ENCODE measurements around the gene GCH1.
"Not testable (repeated sequence)": the region's sequence is repeated elsewhere in the genome, so short reads cannot be mapped to it uniquely, and the experiment has no call there.

GCH1 gene, protein sequence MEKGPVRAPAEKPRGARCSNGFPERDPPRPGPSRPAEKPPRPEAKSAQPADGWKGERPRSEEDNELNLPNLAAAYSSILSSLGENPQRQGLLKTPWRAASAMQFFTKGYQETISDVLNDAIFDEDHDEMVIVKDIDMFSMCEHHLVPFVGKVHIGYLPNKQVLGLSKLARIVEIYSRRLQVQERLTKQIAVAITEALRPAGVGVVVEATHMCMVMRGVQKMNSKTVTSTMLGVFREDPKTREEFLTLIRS

DNA sequence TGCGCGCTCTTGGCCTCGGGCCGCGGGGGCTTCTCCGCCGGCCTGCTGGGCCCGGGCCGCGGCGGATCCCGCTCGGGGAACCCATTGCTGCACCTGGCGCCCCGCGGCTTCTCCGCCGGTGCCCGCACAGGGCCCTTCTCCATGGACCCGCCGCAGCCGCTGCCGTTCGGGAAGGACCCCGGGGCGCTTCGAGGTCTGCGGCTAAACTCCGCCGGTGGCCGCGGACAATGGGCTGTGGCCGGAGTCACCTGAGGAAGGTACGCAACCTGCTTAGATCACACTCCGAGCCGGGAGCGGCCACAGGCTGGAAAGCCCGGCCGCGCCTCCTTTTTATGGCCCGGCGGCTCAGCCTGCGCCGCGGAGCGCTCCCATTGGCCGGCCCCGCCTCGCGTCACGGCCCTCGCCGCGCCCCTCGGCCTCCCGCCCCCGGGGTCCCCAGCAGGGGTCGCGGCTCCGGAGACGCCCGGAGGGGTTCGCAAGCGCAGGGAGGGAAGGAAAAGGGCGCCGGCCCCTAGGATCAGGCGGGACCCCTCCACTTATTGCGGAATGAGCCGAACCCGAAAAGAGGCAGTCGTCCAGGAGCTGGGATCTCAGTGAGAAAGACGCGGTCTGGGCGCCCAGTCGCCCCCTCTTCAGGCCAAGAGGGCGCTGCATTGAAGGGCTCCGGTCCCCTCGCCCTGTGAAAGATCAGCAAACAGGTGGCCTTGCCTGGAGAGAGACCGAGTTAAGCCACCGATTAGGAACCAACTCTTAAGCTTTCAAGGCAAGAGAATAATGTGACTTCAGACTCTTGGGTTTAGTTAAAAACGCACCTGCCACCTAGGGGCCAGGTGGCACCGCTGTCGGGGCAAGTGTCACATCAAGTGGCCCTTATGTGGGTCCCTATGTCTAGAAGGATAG lies at the start of gene GCH1:
Gene GCH1 (minus strand): TSS at position 306 of the 900 bp plus-strand sequence. CDS start 163 bp downstream, at position 143.
- DNase-seq, result peak; percentile 63

DNA sequence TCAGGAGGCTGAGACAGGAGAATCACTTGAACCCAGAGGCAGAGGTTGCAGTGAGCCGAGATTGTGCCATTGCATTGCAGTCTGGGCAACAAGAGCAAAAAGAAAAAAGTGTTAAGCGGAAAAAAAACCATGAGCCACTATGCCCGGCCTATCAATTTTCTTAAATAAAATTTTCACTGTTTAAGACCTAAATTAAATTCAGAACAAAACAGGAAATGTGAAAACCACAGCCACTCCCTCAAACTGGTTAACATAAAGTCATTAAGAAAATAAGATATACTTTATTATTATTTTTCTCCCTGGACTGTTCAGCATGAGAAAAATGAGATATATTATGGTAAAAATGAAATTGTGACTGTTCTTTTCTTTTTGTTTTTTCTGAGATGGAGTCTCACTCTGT lies 44.6 kb upstream of the GCH1 start:
- no peak for DNase-seq

DNA sequence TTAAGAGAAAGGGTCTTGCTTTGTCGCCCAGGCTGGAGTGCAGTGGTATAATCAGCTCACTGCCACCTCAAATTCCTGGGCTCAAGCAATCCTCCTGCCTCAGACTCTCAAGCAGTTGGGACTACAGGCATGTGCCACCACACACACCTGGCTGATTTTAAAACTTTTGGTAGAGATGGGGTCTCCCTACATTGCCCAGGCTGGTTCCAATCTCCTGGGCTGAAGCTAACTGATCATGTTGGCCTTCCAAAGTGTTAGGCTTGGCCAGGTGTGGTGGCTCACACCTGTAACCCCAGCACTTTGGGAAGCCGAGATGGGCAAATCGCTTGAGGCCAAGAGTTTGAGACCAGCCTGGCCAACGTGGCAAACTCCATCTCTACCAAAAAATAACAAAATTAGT lies 43.9 kb upstream of the GCH1 start:
- DNase-seq, result no peak

- no peak for DNase-seq
Observed at GRCh38 chr14:54944737-54945391, 42.2 kb upstream of the GCH1 start.

DNA sequence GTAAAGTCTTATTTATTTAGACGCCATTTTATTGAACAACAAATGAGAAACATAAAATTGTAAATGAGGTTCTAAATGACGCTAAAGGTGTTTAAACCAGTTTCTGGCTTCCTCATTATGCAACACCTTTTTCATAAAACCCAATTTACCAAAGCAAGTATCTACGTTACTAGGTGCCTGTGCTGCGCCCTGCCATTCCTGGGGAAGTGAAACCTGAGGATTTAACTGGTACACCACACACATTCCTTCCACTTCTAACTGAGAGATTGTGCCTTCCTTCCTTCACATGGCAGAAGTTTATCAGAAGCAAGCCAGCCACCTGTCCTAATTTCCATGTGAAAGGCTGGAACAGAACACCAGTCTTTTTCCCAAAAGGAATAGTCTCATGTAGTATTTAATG lies 40.3 kb upstream of the GCH1 start:
- DNase-seq, result no peak

- no peak for DNase-seq
Observed at GRCh38 chr14:54936816-54937215, 34.2 kb upstream of the GCH1 start.

- no peak for DNase-seq
Observed at GRCh38 chr14:54935958-54936357, 33.3 kb upstream of the GCH1 start.

GRCh38 chr14:54935100-54935499 lies 32.5 kb upstream of the GCH1 start:
- DNase-seq, result no peak

- DNase-seq, result no peak
Observed at GRCh38 chr14:54933006-54933405, 30.4 kb upstream of the GCH1 start.

GRCh38 chr14:54931598-54932340 lies 29.1 kb upstream of the GCH1 start:
- no peak for DNase-seq

DNA sequence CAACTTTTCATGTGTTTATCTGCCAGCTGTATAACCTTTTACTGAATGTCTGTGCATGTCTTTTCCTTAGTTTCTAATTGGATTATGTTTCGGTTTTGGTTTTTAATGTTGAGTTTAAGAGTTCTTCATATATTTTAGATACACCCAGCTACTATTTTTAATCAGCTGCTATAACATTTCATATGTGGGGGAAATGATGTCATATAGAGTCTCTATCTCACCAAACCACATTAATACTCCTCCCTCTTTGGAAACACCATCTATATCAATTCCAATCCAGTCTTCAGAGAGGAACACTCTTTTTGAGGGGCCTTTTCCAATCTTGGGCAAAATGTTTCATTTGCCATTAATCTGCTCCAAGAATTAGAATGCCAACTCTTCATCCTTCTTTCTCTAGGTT lies 28.5 kb upstream of the GCH1 start:
- DNase-seq, result no peak

- DNase-seq, result no peak
Observed at GRCh38 chr14:54929556-54929955, 26.9 kb upstream of the GCH1 start.

GRCh38 chr14:54928216-54928615 lies 25.6 kb upstream of the GCH1 start:
- DNase-seq, result no peak

GRCh38 chr14:54927551-54927950 lies 24.9 kb upstream of the GCH1 start:
- DNase-seq, result no peak

GRCh38 chr14:54926570-54926969 lies 23.9 kb upstream of the GCH1 start:
- DNase-seq, result not testable (repeated sequence)

DNA sequence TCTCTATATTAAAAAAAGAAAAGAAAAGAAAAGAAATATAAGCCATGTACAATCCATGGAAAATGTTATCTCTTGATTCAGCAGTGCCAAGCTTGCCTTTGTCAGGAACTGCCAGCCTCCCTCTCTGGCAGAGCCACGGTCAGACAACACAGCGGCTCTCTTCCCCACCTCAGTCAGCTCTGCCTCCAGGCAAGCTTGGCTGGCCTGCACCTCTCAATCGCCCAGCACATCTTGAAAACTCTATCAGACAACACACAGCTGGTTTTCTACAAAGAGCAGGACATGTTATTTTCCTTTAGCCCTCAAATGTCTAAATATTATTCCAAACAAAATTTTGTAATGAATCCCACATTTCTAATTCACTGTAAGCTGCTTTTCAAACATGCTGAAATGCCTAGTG lies 20.0 kb upstream of the GCH1 start:
- no peak for DNase-seq

GRCh38 chr14:54920052-54920451 lies 17.4 kb upstream of the GCH1 start:
- DNase-seq, result no peak

DNA sequence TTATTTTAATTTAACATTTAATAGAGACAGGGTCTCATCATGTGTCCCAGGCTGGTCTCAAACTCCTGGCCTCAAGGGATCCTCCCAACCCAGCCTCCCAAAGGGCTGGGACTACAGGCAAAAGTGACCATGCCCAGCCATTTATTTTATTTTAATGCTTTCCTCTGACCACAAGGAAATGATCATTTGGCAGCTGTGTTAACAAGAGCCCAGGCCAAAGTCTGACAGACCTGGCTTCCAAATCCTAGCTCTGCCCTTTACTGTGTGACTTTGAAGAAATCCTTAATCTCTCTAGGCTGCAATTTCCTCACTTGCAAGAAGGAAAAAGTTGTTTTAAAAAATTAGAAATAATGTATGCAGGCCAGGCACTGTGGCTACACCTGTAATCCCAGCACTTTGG lies 16.7 kb upstream of the GCH1 start:
- no peak for DNase-seq

DNA sequence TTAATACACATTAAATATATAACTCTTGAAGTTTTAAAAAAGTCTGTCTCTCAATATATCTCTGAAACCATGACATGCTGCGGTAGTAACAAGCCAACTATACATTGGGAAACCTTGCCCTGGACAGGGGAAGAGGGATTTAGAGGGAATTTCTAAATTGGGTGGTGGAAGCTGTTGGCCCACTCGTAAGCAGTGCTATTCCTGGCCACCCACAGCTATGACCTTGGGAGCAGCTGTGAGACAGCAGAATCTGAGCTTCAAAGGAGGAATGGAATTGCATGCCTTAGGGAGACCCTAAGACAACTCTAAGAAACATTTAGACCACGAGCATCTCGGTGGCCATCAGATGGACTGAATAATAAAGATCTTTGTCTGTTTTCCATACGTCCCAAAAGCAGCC lies 15.8 kb upstream of the GCH1 start:
- no peak for DNase-seq

DNA sequence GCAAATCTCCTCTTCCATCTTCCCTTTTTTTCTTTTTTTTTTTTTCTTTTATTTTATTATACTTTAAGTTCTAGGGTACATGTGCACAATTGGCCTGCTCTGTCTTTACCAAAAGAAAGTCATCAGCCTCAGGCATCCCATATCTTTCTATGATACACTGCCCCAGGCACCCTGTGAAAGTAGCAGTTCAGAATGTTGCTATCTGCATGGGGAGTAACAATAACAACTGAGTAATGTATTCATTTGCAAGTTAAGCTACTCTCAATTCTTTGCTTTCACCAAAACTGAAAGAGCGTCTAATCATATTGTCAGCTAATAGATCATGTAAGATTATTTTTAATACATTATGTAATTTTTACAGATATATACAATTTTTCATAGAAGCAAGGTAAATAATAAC lies 13.5 kb upstream of the GCH1 start:
- no peak for DNase-seq

- no peak for DNase-seq
Observed at GRCh38 chr14:54909817-54910558, 7.4 kb upstream of the GCH1 start.

DNA sequence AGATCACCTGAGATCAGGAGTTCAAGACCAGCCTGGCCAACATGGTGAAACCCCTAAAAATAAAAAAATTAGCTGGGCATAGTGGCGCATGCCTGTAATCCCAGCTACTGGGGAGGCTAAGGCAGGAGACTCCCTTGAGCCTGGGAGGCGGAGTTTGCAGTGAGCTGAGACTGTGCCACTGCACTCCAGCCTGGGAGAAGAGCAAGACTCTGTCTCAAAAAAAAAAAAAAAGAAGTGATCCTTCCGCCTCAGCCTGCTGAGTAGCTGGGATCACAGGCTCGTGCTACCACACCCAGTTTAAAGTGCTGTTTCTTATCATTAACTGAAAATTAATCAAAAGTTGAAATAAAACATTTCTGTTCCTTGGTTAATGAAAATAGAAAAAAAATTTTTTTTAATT lies 6.3 kb upstream of the GCH1 start:
- DNase-seq, result not testable (repeated sequence)

Data from NCI-H526 treated with DMSO at 0.1 percent for 48 hours (cell line).